ENCODE measurements around the gene ABCC4. TPM values are rescaled to one million over a fixed set of nuclear protein-coding genes. Genes with fewer than 3 reads are reported as not detected.

Gene ABCC4
- total RNA-seq, 1 donor from 2014 or later = 1.6 TPM

GRCh38 chr13:95260031-95260525 lies 41.2 kb downstream of the ABCC4 start:
- DNase-seq (ENCODE audit: low read depth in 2 of 2) = no peak

GRCh38 chr13:95258619-95259194 lies 42.5 kb downstream of the ABCC4 start:
- DNase-seq (ENCODE audit: low read depth in 2 of 2) = no peak

- no peak for DNase-seq (ENCODE audit: low read depth in 2 of 2)
Observed at GRCh38 chr13:95258098-95258497, 43.2 kb downstream of the ABCC4 start.

GRCh38 chr13:95256091-95256490 lies 45.2 kb downstream of the ABCC4 start:
- peak in 1 of 2 donors; percentile 97 for DNase-seq (ENCODE audit: low read depth in 2 of 2)

GRCh38 chr13:95255072-95255732 lies 46.0 kb downstream of the ABCC4 start:
- DNase-seq (ENCODE audit: low read depth in 2 of 2) = no peak

GRCh38 chr13:95254339-95254738 lies 46.9 kb downstream of the ABCC4 start:
- peak in 1 of 2 donors; percentile 20 for DNase-seq (ENCODE audit: low read depth in 2 of 2)

GRCh38 chr13:95253033-95253432 lies 48.2 kb downstream of the ABCC4 start:
- DNase-seq (ENCODE audit: low read depth in 2 of 2) = no peak

GRCh38 chr13:95251641-95252040 lies 49.6 kb downstream of the ABCC4 start:
- no peak for DNase-seq (ENCODE audit: low read depth in 2 of 2)

GRCh38 chr13:95250961-95251360 lies 50.3 kb downstream of the ABCC4 start:
- no peak for DNase-seq (ENCODE audit: low read depth in 2 of 2)

- no peak for DNase-seq (ENCODE audit: low read depth in 2 of 2)
Observed at GRCh38 chr13:95248953-95249352, 52.3 kb downstream of the ABCC4 start.

GRCh38 chr13:95247852-95248251 lies 53.4 kb downstream of the ABCC4 start:
- DNase-seq (ENCODE audit: low read depth in 2 of 2) = peak in 1 of 2 donors; percentile 68

- no peak for DNase-seq (ENCODE audit: low read depth in 2 of 2)
Observed at GRCh38 chr13:95247171-95247570, 54.1 kb downstream of the ABCC4 start.

- peak in 1 of 2 donors; percentile 63 for DNase-seq (ENCODE audit: low read depth in 2 of 2)
Observed at GRCh38 chr13:95246292-95247082, 54.8 kb downstream of the ABCC4 start.

GRCh38 chr13:95245071-95245470 lies 56.2 kb downstream of the ABCC4 start:
- no peak for DNase-seq (ENCODE audit: low read depth in 2 of 2)

GRCh38 chr13:95243207-95243606 lies 58.0 kb downstream of the ABCC4 start:
- no peak for DNase-seq (ENCODE audit: low read depth in 2 of 2)

- DNase-seq (ENCODE audit: low read depth in 2 of 2) = no peak
Observed at GRCh38 chr13:95241321-95241720, 59.9 kb downstream of the ABCC4 start.

GRCh38 chr13:95239283-95239682 lies 62.0 kb downstream of the ABCC4 start:
- no peak for DNase-seq (ENCODE audit: low read depth in 2 of 2)

- no peak for DNase-seq (ENCODE audit: low read depth in 2 of 2)
Observed at GRCh38 chr13:95237310-95237870, 63.9 kb downstream of the ABCC4 start.

GRCh38 chr13:95236774-95237173 lies 64.5 kb downstream of the ABCC4 start:
- DNase-seq (ENCODE audit: low read depth in 2 of 2) = no peak

GRCh38 chr13:95235974-95236373 lies 65.3 kb downstream of the ABCC4 start:
- DNase-seq (ENCODE audit: low read depth in 2 of 2) = no peak

- DNase-seq (ENCODE audit: low read depth in 2 of 2) = peak in 1 of 2 donors; percentile 25
Observed at GRCh38 chr13:95235199-95235756, 66.0 kb downstream of the ABCC4 start.

GRCh38 chr13:95234242-95234641 lies 67.0 kb downstream of the ABCC4 start:
- DNase-seq (ENCODE audit: low read depth in 2 of 2) = no peak
